ENCODE results near the gene IDH3A.

IDH3A gene

DNA sequence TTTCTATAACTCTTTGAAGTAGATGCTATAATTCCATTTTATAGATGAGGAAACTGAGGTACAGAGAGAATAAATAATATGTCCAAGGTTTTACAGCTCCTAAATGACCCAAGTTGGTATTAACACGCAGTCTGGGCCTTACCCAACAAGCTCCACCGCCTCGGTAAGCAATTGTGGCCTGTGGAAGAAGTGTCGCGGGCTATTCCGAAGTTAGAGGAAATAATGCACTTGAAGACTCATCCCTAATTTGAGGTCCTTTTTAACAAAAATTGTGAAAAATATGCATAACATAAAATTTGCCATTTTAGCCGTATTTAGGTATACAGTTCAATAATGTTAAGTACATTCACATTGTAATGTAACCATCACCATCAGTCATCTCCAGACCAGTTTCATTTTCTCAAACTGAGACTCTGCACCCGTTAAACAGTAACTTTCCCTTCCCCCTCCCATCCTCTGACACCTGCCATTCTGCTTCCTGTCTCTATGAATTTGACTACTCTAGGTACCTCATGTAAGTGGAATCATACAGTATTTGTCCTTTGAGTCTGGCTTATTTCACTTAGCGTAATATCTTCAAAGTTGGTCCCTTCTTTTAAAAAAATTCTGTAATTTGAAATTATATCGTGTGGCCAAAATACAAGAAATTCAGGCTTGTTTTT is 18.2 kb downstream of the IDH3A start:
- no peak for DNase-seq (ENCODE audit: low spot score)

DNA sequence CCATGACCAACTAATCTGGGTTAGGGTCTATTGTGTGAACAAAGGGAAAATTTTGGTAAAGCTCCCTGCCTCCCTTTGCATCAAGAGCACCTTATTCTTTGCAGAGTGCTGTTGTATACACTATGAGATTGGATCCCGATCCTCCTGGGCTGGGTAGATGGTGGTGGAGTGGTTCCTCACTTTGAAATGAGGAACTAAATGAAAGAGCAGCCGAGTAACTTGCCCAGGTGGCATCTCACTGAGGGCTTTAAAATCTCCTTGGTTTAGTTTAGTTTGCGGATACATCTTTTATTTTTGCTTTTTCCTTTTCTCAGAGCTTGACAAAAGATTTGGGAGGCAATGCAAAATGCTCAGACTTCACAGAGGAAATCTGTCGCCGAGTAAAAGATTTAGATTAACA is 19.4 kb downstream of the IDH3A start:
- no peak for DNase-seq (ENCODE audit: low spot score)

DNA sequence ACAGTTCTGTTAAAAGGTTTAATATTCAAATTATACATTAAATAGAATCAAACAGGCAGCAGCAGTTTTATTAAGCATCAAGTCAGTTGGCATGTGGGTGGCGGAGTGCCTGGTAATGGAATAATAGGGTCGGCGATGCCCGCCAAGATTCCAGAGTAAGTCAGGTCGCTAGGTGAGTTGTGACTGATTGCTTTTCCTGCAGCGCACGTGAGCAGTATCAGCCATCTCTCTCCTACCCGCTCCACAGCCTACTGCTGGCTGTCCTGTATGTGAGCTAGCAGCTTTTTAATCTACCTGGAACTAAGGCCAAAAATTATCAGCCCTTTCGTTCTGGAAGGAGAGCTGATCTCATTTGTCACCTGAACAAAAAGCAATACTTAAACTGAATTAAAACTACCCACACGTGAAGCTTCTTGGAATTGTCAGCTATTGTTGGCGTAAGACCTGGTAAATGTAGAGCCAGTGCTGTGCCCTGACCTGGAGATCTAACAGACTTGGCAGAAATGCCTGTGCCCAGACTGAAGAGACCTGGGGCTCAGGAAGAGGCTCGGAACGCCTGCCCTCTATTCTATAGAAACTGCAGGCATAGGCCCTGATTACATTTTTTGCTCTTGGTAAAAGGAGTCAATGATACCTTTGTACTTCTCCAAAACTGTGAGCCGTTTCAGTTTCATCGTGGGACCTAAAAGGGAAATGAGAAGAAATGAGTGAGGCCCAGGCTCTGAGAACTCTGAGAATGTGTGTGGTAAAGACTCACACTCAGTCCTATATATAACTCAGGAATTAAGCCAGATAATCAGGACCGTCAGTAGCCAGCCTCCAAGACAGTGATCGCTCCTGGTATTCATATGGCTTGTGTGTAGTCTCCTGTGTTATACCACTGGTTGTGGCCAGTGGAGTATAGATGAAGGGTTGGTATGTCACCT is 21.9 kb downstream of the IDH3A start:
- no peak for DNase-seq (ENCODE audit: low spot score)

DNA sequence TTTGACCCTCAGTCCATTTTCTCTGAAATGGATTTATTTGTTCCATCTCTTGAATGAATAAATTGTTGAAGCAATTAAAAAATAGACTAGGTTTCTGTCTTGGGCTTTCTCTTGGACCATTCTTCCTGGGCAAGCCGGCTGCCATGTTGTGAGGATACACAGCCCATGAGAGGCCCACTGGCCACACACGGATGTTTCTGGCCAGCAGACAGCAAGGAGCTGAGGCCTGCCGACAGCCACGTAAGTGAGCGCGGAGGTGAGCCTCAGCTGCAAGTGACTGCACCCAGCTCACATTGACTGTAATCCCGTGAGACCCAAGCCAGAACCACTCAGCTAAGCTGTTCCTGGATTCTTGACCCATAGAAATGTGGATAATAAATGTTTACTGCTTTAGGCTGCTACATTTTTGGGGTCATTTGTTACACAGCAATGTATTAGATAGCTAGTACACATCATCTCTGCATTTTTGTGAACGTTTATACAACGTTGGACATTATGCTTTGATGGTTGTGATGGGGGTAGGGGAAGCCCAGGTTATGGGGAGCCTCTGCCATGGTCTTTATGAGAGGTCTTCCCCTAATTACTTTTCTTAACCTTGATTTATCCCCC is 22.8 kb downstream of the IDH3A start:
- no peak for DNase-seq (ENCODE audit: low spot score)

DNA sequence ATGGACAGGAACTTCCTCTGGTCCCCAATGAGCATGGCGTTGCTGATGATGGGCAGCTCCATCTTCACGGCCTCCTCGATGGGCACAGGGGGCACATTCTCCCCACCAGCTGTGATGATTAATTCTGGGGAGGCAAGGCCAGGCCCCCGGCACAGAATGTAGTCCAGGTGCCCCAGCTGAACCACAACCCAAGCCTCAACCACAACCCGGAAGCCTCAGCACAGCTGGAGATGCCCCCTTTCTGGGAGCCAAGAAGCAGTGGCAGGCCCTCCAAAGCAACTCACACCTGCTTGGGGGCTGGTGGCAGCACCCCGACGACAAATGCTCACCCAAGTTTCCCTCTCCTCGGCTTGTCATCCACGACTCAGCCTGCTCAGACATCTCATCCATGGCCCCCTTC is 25.2 kb downstream of the IDH3A start:
- no peak for DNase-seq (ENCODE audit: low spot score)

DNA sequence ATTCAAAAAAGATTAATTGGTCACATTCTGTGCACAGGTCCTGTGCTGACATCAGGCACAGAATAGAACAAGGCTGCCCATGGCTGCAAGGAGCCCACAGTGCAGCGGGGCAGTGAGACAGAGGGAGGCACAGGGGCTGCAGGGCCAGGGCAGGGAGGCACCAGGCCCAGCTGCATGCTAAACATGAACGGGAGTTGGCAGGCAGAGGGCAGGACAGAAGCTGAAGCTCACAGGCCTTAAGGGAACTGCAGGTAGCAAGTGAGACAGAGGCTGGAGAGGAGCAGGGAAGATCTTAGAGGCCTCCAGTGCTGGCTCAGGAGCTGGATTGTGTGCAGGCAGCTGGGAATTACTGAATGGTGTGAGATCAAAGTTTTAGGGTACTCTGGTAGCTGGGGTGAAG is 26.2 kb downstream of the IDH3A start:
- no peak for DNase-seq (ENCODE audit: low spot score)

DNA sequence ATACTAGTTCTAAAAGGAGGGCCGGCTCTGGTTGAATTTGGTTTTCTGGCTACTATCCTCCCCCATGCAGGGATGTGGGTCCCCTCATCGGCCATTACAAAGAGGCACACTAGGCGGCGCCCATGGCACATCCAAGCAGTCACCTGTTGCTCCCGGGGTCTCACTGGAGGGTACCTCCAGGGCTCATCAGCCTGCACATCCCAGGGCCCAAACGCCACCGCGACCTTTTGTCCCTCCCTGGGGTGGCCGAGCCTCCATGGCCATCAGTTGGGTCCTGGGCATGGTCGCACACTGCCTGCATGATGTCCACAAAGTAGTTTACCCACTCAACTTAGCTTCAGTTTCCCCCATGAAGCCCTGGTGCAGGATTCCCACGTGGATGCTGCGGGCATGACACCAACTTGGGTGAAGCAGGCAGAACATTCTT is 28.3 kb downstream of the IDH3A start:
- peak; percentile 27 for DNase-seq (ENCODE audit: low spot score)

DNA sequence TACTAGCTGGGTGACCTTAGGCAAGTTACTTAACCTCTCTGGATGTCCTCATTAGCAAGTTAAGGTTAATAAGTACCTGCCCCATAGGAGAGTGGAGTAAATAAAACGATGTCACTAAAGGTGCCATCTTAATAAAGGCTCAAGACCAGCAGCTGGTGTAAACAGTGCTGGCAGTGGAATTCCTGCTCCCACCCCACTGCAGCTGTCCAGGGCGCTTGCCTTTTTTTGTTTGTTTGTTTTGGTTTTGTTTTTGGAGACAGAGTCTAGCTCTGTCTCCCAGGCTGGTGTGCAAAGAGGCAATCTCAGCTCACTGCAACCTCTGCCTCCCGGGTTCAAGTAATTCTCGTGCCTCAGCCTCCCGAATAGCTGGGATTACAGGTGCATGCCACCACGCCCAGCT is 28.9 kb downstream of the IDH3A start:
- DNase-seq (ENCODE audit: low spot score) = no peak

DNA sequence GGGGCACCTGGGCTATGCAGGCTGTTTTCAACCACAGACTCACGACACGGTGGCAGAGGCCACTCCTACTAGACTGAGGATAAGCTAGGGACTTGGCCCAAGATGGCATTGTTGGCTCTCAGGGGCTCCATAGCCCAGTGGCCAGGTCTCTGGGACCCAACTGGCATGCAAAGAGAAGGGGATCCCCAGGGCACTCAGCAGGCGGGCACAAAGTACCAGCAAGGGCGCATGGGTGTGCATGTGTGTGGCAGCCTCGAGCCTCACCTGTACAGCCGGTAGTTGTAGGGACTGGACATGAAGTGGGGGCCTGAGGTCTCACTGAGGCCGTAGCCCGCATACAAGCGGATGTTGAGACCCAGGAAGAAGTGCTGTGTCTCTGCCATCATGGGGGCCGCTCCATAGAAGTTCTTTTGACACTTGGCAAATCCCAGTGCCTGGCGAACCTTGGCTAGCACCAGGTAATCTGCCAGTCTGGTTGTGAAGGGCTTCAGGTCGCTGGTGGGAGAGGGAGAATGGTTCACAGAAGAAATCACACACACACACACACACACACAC is 30.2 kb downstream of the IDH3A start:
- no peak for DNase-seq (ENCODE audit: low spot score)

DNA sequence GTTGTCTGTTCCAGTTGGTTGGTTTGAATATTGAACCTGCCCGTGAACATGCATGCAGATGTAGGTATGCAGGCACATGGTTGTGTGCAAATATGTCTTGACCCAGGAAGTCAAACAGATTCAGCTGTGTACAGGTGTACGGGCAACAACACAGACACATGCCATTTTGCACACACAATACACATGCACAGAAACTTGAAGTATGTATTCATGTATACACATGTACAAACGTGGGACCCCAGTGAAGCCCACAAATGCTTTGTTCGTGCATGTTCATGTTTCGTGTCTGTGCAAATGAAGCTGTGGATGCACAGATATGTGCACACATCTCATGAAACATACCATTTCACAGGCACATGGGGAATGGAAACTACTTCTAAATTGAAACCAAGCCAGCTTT is 30.7 kb downstream of the IDH3A start:
- no peak for DNase-seq (ENCODE audit: low spot score)

DNA sequence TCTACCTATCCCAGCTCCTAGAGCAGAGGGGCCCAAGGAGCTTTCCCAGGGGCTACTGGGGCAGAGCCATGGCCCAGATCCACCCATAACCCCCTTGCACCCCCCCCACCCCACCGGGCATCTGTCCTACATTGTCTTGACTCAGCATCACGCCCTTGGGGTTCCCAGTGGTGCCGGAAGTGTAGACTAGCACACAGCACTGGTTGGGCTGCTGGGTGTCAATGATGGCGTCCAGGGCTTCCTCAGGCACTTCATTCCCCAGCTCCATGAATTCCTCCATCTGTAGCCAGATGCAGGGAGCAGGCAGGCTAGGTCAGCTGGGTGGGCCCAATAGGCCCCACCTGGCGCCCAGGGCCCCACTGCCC is 33.2 kb downstream of the IDH3A start:
- DNase-seq (ENCODE audit: low spot score) = no peak

DNA sequence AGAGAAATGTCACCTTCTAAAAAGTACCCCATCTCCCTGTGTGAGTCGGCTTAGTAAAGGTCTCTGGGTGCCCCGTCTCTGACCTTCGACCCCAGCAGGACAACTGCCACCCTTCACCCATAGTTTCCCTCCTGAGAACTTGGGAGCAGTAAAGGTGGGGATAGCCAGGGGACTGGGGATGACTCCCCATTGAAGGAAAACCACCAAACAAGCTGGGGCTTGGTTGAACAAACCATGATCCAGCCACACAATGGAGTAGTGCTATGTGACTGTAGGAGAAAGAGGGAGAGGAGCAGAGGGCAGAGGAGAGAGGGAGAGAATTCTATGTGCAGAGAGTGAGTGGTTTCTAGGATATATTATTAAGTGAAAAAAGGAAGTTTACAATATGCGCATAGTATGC is 33.7 kb downstream of the IDH3A start:
- DNase-seq (ENCODE audit: low spot score) = no peak

DNA sequence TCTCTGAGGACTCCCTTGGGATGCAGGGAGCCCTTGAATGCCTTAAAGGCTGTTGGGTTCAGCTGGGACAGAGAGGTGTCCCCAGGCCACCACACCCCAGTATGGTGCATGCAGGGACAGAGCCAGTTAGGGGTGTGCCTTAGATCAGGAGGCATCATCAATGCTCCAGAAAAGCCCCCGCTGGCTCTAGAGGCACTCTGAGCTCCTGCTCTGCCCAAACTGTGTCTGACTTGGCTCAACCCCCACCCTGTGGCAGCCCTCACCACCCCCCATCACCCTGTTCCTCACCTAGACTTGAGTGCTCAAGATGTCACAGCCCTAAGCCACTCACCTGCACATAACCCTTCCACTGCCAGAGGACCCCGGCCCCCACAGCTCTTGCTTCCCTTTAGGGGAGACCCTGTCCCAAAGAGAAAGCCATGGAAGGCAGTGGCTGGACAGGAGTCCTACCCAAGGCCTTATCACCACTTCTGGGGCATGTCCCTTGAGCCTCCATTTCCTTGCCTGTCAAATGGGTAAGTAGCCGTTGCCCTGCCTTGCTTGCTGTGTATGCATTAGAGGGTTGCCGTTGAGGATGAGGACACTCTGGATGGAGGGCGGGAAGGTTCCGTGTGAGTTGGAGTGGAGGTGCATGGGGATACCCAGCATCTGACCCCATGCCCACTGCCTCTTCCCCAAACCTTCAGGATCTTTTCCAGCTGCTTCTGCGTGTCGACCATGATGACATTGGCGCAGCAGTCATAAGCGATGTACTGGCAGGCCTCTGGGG is 43.8 kb downstream of the IDH3A start:
- DNase-seq (ENCODE audit: low spot score) = no peak

DNA sequence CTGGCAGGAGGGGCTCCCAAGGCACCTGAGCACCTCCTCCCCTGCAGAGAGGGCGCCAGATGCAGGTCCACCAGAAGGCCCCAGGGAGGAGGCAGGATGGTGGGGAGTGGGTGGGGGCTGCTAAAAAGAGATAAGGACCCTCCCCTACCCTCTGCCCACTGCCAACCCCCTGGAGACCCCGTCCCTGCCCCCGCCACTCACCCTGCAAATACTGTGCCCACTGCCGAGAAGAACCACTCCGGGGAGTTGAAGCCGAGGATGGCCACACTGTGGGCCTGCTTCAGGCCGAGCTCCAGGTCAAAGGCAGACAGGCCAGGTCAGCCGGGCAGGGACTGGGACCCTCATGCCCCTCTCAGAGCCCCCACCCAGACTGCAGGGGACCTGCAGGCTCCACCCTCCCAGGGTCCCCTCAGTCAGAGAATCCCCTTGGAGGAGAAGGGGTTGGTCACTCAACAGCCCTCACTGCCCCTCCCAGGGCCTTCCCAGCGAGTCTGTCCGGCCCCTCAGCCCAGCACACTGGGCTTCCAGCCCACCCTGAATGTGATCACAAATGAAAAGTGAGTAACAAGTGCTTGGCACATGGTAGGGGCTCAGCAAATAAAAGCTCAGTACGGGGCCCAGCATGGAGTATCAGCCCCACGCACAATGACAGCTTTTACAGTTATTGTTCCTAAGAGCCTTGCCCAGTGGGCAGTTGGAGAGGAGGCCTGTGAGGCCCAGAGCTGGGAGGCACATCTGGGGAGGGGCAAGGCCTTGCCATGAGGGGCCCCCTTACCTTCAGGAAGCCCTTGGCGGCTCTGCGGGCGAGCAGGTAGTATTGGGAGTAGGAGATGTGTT is 44.8 kb downstream of the IDH3A start:
- DNase-seq (ENCODE audit: low spot score) = no peak

DNA sequence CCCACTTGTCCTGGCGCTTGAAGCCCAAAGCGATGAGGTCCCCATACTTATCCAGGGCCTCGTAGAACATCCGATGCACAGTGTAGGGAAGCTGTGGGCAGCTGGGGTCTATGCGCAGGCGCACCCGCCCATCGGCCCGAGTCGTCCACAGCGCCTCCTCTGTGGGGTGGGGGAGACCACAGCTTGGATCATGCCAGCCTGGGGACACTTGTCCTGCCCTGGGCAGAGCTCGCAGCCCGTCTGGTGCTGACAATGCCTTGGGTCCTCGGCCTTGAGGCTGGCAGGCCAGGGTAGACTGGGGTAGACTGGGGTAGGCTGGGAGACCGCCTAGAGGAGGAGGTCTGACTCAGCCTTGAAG is 45.4 kb downstream of the IDH3A start:
- no peak for DNase-seq (ENCODE audit: low spot score)

DNA sequence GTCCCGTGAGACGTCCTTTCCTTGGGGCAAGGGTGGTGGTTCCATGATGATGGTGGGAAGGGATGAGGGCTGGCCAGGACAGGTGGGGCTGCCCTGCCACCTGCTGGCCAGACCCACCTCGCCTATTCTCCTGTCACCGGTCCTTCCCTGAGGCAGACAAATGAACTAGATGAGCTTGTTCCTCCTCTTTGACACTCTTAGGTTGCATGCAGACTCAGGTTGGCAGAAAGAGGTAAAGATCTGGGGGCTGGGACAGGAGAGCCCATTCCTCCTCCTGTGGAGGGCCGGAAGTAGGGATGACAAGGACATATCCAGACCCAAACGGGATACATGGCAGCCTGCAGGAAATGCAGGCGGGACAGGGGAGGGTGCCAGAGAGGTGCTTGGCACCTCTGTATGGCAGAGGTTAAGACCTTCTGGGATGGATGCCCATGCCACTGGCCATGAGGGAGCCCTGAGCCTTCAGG is 46.6 kb downstream of the IDH3A start:
- peak; percentile 51 for DNase-seq (ENCODE audit: low spot score)

DNA sequence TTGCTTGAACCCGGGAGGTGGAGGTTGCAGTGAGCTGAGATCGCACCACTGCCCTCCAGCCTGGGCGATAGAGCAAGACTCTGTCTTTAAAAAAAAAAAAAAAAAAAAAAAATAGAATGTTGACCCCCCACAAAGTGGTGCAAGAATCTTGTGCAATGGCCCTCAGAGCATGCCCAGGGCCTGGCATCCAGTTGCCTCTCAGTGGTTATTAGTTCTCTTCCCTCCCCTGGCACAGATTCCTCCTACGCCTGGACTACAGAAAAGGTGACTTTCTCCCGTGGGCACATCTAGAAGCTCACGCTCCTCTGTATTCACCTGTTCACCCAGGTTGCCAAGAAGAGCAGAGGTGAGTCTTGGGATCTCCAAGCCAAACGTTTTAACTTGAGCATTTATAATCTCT is 48.5 kb downstream of the IDH3A start:
- no peak for DNase-seq (ENCODE audit: low spot score)

DNA sequence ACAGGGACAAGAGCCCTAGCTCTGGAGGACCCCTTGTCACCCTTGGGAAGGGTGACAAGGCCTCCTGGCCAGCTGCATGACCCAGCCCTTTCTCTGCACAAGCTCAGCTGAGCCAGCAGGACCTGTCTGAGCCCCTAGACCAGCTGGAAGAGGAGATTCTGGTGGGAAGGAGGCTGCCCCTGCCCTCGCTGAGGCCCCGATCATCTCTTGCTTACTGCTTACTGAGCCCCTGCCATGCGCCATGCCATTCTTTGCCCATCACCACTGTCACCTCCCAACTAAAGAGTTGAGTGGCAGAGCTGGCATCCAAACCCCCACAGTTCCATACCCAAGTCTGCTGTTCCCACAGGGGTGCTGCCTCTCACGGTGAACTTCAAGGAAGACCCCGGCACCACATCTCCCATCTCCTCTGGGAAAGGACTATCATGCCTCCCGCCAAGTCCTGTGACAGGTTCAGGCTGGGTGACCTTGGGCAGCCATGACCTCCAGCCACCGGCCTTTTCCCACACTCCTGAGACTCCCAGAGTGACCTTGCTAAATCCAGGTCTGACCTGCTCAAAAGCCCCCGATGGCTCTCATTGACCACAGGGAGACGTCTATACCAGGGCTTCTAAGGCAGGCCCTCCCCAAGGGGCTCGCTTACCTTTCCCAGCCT is 51.2 kb downstream of the IDH3A start:
- DNase-seq (ENCODE audit: low spot score) = no peak

DNA sequence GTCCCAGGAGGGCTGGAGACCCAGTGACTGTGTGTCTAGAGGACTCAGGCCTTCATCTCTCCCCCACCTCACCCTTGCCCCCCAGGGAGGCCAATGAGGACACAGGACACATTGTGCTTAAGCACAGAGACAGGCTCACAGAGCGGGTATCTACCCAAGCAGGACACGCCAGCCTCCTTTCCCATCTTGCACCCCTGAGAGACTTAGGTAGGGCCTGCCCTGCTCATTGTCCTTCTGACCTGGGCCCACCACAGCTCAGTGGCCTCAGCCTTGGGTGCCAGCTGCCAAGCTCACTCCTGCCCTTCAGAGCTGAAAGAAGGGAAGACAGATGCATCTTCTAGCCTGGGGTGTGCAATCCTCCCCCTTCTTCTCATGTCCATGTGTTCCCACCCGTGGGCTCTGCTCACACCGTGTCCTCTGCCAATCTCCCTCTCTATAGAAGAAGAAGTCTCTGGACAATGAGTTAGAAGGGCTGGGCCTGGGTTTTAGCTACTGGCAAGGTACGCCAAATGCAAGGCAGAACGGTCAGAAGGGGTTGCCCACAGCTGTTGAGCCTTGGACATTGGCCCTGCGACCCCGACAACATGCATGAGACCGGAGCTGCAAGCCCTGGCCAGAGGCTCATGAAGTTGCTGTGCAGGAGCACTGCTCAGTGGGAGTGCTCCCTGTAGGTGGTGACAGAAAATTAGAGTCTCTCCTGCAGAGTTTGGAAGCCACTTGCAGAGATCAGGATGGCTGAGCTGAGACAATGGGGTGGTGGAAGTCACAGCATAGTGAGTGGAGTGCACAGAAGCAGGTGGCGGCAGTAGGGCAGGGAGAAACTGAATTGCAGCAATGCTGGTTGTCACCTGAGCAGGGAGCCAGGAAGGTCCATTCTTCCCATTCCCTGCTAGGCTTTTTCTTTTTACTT is 52.4 kb downstream of the IDH3A start:
- DNase-seq (ENCODE audit: low spot score) = no peak
